Testis (tissue), 2 donors: ENCODE measurements around the gene PMM2.
A peak's percentile ranks its signal among the peaks of the same experiment; 100 is the strongest.

Experiments used
- POLR2A ChIP-seq: fragments of 450-650 bp; IDR thresholded peaks from one replicate; pipeline ENCODE4 v1.6.1; 2017; ENCODE audit warnings: antibody characterized with exemption, mild to moderate bottlenecking, moderate library complexity
- TF ChIP-seq, protein P1 (sequence below), 3 experiments: fragments of 450-650 bp in 2 of 3; fragments of 200-600 bp in 1 of 3; sonication (generic) in 1 of 3; IDR thresholded peaks; one replicate each; pipeline ENCODE4 v1.5.1; 2016 to 2019; ENCODE audit warnings: antibody characterized with exemption in 3 of 3, mild to moderate bottlenecking in 2 of 3, moderate library complexity in 1 of 3

- TF ChIP-seq, protein P1, sequence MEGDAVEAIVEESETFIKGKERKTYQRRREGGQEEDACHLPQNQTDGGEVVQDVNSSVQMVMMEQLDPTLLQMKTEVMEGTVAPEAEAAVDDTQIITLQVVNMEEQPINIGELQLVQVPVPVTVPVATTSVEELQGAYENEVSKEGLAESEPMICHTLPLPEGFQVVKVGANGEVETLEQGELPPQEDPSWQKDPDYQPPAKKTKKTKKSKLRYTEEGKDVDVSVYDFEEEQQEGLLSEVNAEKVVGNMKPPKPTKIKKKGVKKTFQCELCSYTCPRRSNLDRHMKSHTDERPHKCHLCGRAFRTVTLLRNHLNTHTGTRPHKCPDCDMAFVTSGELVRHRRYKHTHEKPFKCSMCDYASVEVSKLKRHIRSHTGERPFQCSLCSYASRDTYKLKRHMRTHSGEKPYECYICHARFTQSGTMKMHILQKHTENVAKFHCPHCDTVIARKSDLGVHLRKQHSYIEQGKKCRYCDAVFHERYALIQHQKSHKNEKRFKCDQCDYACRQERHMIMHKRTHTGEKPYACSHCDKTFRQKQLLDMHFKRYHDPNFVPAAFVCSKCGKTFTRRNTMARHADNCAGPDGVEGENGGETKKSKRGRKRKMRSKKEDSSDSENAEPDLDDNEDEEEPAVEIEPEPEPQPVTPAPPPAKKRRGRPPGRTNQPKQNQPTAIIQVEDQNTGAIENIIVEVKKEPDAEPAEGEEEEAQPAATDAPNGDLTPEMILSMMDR (IDR thresholded peaks at IDR 0.05): peak in 2 of 3 experiments; percentile 13
- TF ChIP-seq POLR2A: no peak
Observed at GRCh38 chr16:8797364-8798173, at the start of gene PMM2, which contains the start of gene TMEM186.
